SK-N-MC (cell line): Measurements from ENCODE around the gene NIPBL.

Experiments used
- EZH2 ChIP-seq: fragments of 200-600 bp; sonication (generic); IDR thresholded peaks from one replicate; pipeline ENCODE4 v1.6.1; 2017; ENCODE audit warnings: antibody characterized with exemption
- POLR2AphosphoS5 ChIP-seq: IDR thresholded peaks from 2 replicates; pipeline ENCODE4 v1.6.1; 2012; ENCODE audit warnings: mild to moderate bottlenecking, low read depth, low read length, borderline replicate concordance

DNA sequence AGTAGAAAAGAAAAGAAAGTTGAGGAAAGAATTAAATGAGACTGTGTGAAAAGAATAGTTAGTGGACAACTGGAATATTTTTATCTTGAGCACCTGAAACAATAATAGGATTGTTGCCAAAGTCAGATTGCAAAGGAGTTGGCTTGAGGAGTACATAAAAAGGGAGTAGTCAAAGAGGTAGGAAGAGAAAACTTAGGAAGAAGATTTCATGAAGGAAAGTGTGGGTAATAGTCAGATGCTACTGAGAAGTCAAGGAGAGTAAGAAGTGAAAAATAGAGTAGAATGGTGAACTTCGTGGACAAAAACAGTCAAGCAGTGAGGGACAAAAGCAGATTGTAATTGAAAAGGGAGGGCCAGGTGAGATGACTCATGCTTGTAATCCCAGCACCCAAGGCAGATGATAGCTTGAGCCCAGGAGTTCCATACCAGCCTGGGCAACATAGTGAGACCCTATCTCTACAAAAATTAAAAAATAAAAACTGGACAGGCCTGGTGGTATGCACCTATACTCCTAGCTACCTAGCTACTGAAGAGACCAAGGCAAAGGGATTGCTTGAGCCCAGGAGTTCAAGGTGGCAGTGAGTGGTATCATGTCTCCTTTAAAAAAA lies 178.9 kb downstream of the NIPBL start:
- TF ChIP-seq POLR2AphosphoS5 (no peak), EZH2 (no peak)
